Activated naive CD8-positive, alpha-beta T cell treated with anti-CD3 and anti-CD28 coated beads, Interleukin-2, amount 50 U/mL, for 16 hours (primary cell): ENCODE results near the gene CCDC83.

Experiments
- DNase-seq: peaks from one replicate; pipeline ENCODE4 v3.0.0-alpha.2; 2020; ENCODE audit warnings: low read depth, low spot score

The CCDC83 gene

GRCh38 chr11:85855341-85855656 is at the start of gene CCDC83:
CCDC83 (plus strand) TSS chr11:85855383; CDS start chr11:85865124, 9,741 bp downstream.
- no peak for DNase-seq

GRCh38 chr11:85805387-85805786 is 49.8 kb upstream of the CCDC83 start:
- no peak for DNase-seq

GRCh38 chr11:85806016-85806415 is 49.2 kb upstream of the CCDC83 start:
- no peak for DNase-seq

- no peak for DNase-seq
Measured at GRCh38 chr11:85806876-85807275, 48.3 kb upstream of the CCDC83 start.

GRCh38 chr11:85809191-85809590 is 46.0 kb upstream of the CCDC83 start:
- DNase-seq, result no peak

GRCh38 chr11:85809863-85810262 is 45.3 kb upstream of the CCDC83 start:
- DNase-seq, result no peak

- DNase-seq, result no peak
Measured at GRCh38 chr11:85810521-85810870, 44.7 kb upstream of the CCDC83 start.

GRCh38 chr11:85810871-85811611 is 44.1 kb upstream of the CCDC83 start, which contains the start of gene SYTL2:
SYTL2 (minus strand) TSS chr11:85811141; CDS start chr11:85757725, 53,416 bp downstream.
- peak; percentile 43 for DNase-seq

GRCh38 chr11:85811624-85812023 is 43.6 kb upstream of the CCDC83 start:
- DNase-seq, result no peak

GRCh38 chr11:85813721-85814120 is 41.5 kb upstream of the CCDC83 start:
- no peak for DNase-seq

- DNase-seq, result no peak
Measured at GRCh38 chr11:85815186-85815931, 39.8 kb upstream of the CCDC83 start.

- DNase-seq, result no peak
Measured at GRCh38 chr11:85819441-85819840, 35.7 kb upstream of the CCDC83 start.

GRCh38 chr11:85821636-85822035 is 33.5 kb upstream of the CCDC83 start:
- DNase-seq, result no peak

GRCh38 chr11:85822814-85823213 is 32.4 kb upstream of the CCDC83 start:
- no peak for DNase-seq

- no peak for DNase-seq
Measured at GRCh38 chr11:85823816-85824215, 31.4 kb upstream of the CCDC83 start.

- DNase-seq, result no peak
Measured at GRCh38 chr11:85825616-85826015, 29.6 kb upstream of the CCDC83 start.

- DNase-seq, result no peak
Measured at GRCh38 chr11:85826116-85826855, 28.9 kb upstream of the CCDC83 start.

- DNase-seq, result no peak
Measured at GRCh38 chr11:85827748-85828639, 27.2 kb upstream of the CCDC83 start.

- no peak for DNase-seq
Measured at GRCh38 chr11:85828640-85828978, 26.6 kb upstream of the CCDC83 start.

GRCh38 chr11:85829172-85829571 is 26.0 kb upstream of the CCDC83 start:
- DNase-seq, result no peak

- no peak for DNase-seq
Measured at GRCh38 chr11:85831050-85831449, 24.1 kb upstream of the CCDC83 start.

GRCh38 chr11:85835263-85835662 is 19.9 kb upstream of the CCDC83 start:
- no peak for DNase-seq
